ENCODE measurements around the gene KIF2A. TPM values are rescaled to one million over a fixed set of nuclear protein-coding genes. Genes with fewer than 3 reads are reported as not detected.
A peak's percentile ranks its signal among the peaks of the same experiment; 100 is the strongest.

Gene KIF2A
- total and polyA plus RNA-seq, 9 of the 15 experiments (the other 6 are each of a cell fraction or from before 2014, with no cell fraction given) = 42.6 to 126 (median 77.6) TPM

- no peak for TF ChIP-seq CBX8 (IDR thresholded peaks at IDR 0.05; ENCODE audit: borderline replicate concordance, extremely low read depth, low read depth, low read length, poor library complexity, severe bottlenecking)
- TF ChIP-seq TFAM (CRISPR knock-in tag; conservative IDR thresholded peaks at IDR 0.05) = no peak
- no peak for TF ChIP-seq ATF1 (CRISPR knock-in tag; IDR thresholded peaks at IDR 0.05)
- TF ChIP-seq ATF1 (tag; IDR thresholded peaks at IDR 0.05) = peak; percentile 51; the same call in 1 of the 2 replicates
- TF ChIP-seq POU5F1 (IDR thresholded peaks at IDR 0.05; ENCODE audit: borderline replicate concordance, low read depth, low read length, partially characterized antibody) = no peak
- TF ChIP-seq ESRRB (CRISPR knock-in tag; IDR thresholded peaks at IDR 0.05; ENCODE audit: borderline replicate concordance) = no peak
- no peak for TF ChIP-seq OTX1 (CRISPR knock-in tag; IDR thresholded peaks at IDR 0.05)
- TF ChIP-seq TBP (optimal IDR thresholded peaks at IDR 0.05; ENCODE audit: low read depth, low read length) = no peak
- no peak for TF ChIP-seq ZFPM2 (CRISPR knock-in tag; IDR thresholded peaks at IDR 0.05)
- TF ChIP-seq KLF6 (CRISPR knock-in tag; IDR thresholded peaks at IDR 0.05; ENCODE audit: borderline replicate concordance) = no peak
- TF ChIP-seq, protein P1, sequence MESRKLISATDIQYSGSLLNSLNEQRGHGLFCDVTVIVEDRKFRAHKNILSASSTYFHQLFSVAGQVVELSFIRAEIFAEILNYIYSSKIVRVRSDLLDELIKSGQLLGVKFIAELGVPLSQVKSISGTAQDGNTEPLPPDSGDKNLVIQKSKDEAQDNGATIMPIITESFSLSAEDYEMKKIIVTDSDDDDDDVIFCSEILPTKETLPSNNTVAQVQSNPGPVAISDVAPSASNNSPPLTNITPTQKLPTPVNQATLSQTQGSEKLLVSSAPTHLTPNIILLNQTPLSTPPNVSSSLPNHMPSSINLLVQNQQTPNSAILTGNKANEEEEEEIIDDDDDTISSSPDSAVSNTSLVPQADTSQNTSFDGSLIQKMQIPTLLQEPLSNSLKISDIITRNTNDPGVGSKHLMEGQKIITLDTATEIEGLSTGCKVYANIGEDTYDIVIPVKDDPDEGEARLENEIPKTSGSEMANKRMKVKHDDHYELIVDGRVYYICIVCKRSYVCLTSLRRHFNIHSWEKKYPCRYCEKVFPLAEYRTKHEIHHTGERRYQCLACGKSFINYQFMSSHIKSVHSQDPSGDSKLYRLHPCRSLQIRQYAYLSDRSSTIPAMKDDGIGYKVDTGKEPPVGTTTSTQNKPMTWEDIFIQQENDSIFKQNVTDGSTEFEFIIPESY (CRISPR knock-in tag; IDR thresholded peaks at IDR 0.05) = peak; percentile 94
- TF ChIP-seq, protein P2, sequence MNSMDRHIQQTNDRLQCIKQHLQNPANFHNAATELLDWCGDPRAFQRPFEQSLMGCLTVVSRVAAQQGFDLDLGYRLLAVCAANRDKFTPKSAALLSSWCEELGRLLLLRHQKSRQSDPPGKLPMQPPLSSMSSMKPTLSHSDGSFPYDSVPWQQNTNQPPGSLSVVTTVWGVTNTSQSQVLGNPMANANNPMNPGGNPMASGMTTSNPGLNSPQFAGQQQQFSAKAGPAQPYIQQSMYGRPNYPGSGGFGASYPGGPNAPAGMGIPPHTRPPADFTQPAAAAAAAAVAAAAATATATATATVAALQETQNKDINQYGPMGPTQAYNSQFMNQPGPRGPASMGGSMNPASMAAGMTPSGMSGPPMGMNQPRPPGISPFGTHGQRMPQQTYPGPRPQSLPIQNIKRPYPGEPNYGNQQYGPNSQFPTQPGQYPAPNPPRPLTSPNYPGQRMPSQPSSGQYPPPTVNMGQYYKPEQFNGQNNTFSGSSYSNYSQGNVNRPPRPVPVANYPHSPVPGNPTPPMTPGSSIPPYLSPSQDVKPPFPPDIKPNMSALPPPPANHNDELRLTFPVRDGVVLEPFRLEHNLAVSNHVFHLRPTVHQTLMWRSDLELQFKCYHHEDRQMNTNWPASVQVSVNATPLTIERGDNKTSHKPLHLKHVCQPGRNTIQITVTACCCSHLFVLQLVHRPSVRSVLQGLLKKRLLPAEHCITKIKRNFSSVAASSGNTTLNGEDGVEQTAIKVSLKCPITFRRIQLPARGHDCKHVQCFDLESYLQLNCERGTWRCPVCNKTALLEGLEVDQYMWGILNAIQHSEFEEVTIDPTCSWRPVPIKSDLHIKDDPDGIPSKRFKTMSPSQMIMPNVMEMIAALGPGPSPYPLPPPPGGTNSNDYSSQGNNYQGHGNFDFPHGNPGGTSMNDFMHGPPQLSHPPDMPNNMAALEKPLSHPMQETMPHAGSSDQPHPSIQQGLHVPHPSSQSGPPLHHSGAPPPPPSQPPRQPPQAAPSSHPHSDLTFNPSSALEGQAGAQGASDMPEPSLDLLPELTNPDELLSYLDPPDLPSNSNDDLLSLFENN (IDR thresholded peaks at IDR 0.05; ENCODE audit: low read depth in 2 of 2, low read length in 2 of 2) = no peak
- TF ChIP-seq, protein P3, sequence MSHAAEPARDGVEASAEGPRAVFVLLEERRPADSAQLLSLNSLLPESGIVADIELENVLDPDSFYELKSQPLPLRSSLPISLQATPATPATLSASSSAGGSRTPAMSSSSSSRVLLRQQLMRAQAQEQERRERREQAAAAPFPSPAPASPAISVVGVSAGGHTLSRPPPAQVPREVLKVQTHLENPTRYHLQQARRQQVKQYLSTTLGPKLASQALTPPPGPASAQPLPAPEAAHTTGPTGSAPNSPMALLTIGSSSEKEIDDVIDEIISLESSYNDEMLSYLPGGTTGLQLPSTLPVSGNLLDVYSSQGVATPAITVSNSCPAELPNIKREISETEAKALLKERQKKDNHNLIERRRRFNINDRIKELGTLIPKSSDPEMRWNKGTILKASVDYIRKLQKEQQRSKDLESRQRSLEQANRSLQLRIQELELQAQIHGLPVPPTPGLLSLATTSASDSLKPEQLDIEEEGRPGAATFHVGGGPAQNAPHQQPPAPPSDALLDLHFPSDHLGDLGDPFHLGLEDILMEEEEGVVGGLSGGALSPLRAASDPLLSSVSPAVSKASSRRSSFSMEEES (CRISPR knock-in tag; IDR thresholded peaks at IDR 0.05) = no peak
- TF ChIP-seq SAFB2 (IDR thresholded peaks at IDR 0.05; ENCODE audit: borderline replicate concordance, low read depth, low read length, severe bottlenecking) = no peak
- no peak for TF ChIP-seq ETV6 (IDR thresholded peaks at IDR 0.05; ENCODE audit: borderline replicate concordance in 1 of 2, low read depth in 2 of 2, low read length in 1 of 2)
- no peak for TF ChIP-seq ETV6 (CRISPR knock-in tag; IDR thresholded peaks at IDR 0.05; ENCODE audit: borderline replicate concordance)
Measured at GRCh38 chr5:62284946-62285891, 20.8 kb upstream of the KIF2A start (continued).
